DMS53 treated with DMSO at 0.1 percent for 48 hours (cell line): Measurements from ENCODE around the gene FRG2C.
"Not testable (repeated sequence)": the region's sequence is repeated elsewhere in the genome, so short reads cannot be mapped to it uniquely, and the experiment has no call there.

Experiments
- DNase-seq: peaks from one replicate; lab custom pipeline; 2025; ENCODE audit not compliant: unreplicated experiment; lab: John Stamatoyannopoulos, UW

FRG2C gene

GRCh38 chr3:75669348-75670297, 5.5 kb downstream of the FRG2C start:
- not testable (repeated sequence) for DNase-seq

- DNase-seq, result not testable (repeated sequence)
Measured at GRCh38 chr3:75670298-75671286, 6.5 kb downstream of the FRG2C start.

- not testable (repeated sequence) for DNase-seq
Measured at GRCh38 chr3:75671287-75672139, 7.4 kb downstream of the FRG2C start.

GRCh38 chr3:75672140-75672775, 8.1 kb downstream of the FRG2C start:
- DNase-seq, result not testable (repeated sequence)

- DNase-seq, result not testable (repeated sequence)
Measured at GRCh38 chr3:75683965-75684364, 19.8 kb downstream of the FRG2C start.

GRCh38 chr3:75687323-75687722, 23.2 kb downstream of the FRG2C start:
- DNase-seq, result no peak

- no peak for DNase-seq
Measured at GRCh38 chr3:75692061-75692460, 27.9 kb downstream of the FRG2C start.
